Effector CD8-positive, alpha-beta T cell (primary cell): ENCODE measurements around the gene CREB3L4.

Experiments used
- DNase-seq: peaks from one replicate; lab custom pipeline; 2025; lab: John Stamatoyannopoulos, UW
- total RNA-seq, 4 experiments: gene quantifications; one replicate each; lab custom pipeline; 2026; lab: John Stamatoyannopoulos, UW

CREB3L4 gene, protein sequence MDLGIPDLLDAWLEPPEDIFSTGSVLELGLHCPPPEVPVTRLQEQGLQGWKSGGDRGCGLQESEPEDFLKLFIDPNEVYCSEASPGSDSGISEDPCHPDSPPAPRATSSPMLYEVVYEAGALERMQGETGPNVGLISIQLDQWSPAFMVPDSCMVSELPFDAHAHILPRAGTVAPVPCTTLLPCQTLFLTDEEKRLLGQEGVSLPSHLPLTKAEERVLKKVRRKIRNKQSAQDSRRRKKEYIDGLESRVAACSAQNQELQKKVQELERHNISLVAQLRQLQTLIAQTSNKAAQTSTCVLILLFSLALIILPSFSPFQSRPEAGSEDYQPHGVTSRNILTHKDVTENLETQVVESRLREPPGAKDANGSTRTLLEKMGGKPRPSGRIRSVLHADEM
- total RNA-seq = 8.3 to 11.7 (median 9.0) reads per million in 4 experiments

DNA sequence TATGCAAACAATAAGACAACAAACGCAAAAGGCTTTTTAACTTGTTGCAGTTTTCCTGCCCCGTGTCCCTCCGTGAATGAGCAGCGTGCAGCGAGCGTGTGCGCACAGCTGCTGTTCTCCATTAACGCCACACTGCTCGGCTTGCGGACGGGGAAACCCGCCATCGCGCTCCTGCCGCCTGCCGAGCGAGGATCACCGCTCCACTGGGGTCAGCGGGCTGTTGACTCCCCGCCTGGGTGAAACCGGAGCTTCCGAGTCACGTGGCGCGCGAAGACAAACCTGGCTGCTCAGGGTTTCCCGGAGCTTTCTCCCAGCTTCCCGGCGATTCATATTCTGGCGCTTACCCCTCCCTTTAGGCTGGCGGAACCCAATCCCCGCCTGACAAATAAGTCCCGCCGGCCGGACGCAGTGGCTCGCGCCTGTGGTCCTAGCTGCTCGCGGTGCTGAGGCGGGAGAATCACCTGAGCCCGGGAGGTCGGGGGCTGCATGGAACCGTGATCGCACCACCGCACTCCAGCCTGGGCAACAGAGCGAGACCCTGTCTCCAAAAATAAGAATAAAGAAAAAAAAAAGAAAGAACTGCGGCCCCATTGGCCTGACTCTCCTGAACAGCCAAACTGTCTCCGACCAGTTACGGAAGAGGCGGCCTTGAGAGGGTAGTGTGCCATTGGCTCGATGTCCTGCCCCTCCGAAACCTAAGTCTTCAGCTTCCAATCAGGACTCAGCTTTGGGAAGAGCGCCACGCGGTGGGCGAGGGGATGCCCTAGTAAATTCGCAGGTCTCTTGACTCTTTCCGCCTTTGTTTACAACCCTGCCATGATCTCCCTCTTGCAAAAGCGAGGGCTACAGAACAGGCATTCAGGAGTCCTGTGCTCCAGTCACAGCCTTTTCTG is at the start of gene CREB3L4:
Gene CREB3L4 (plus strand): TSS at position 796 of the 893 bp plus-strand sequence. CDS start 624 bp downstream, outside the sequence.
- peak; percentile 72 for DNase-seq

DNA sequence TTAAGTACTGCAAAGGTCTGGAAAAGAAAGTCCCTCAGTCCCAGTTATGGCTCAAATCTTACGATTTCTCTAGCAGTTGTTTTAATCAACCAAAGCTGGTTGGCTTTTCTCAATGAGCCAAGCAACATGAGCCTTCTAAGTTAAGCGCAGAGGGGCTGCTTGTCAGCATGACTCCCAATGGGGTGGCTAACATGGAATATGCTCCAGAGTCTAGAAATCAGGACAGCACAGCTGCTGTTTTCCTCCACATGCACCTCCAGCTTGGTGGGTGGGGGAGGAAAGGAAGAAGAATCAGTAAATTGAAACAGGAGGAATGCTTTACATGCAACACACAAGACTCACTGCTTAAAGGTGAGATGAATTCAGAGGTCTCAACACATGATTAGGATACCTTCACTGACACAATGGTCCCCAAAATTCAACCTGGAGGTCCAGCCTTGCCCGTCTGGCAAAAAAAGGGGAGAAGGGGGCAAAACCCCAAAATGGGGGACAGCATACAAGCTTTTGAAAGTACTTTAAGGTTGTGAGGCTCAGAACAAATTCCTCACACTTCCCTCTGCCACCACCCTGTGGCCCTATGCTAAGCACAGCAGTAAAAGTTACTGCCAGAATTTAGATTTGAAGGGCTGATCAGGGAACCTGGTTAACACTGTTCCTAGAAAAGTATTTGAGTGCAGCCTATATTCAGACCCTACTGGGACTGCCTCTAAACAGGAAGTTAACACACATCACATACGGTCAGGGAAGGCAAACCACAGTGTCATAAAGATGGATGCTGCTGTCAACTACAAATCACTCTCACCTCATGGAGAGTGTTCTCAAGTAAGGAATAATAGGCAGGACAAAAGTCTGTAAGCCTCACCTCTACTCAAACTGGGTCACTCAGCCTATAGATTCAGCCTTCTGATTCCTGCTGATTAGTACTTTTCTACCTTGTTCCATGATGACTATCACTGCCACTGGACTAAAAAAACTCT is 47.5 kb upstream of the CREB3L4 start:
- DNase-seq = no peak

DNA sequence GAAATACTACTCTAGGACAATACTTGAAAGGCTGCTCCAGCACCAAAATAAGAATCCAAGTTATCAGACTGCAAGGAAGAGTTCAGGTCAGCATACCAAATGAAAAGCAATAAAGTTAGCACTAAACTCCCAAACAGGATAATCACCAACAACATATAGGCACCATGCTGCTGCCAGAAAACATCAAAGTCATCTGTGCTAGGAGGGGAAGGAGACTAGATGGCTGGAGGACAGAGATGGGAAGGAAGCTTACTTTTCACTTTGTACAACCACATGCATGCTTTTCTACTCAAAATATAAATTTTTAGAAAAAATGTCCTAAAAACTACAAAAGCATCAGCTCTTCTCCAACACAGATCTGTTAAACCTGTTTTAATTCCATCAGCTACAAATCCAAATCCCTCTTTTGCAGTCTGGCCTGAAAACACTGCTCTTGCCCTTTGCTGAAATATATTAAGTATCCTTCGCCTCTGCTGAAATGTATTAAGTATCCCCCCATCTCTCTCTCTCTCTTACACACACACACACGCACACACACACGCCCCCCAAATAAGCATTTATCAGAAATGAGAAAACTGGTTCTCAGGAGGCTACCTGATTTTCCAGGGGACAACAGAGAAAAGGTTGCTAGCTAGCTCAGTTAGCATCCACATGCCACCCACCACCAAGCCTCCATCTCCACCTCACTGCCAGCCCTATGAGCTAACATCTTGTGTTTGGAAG is 46.5 kb upstream of the CREB3L4 start:
- DNase-seq = no peak

DNA sequence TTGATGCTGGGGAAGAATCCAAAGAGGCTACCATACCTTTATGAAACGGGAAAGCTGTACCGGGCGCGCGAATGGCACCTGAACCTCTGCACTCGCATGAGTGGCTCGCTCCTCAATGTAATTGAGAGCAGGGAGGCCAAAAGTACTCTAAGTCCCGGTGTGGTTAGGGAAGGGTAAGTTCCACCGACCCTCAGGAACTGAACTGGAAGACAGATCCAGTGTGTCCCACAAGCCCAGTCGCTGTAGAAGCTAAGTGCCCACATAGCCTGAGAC is 46.0 kb upstream of the CREB3L4 start:
- no peak for DNase-seq

DNA sequence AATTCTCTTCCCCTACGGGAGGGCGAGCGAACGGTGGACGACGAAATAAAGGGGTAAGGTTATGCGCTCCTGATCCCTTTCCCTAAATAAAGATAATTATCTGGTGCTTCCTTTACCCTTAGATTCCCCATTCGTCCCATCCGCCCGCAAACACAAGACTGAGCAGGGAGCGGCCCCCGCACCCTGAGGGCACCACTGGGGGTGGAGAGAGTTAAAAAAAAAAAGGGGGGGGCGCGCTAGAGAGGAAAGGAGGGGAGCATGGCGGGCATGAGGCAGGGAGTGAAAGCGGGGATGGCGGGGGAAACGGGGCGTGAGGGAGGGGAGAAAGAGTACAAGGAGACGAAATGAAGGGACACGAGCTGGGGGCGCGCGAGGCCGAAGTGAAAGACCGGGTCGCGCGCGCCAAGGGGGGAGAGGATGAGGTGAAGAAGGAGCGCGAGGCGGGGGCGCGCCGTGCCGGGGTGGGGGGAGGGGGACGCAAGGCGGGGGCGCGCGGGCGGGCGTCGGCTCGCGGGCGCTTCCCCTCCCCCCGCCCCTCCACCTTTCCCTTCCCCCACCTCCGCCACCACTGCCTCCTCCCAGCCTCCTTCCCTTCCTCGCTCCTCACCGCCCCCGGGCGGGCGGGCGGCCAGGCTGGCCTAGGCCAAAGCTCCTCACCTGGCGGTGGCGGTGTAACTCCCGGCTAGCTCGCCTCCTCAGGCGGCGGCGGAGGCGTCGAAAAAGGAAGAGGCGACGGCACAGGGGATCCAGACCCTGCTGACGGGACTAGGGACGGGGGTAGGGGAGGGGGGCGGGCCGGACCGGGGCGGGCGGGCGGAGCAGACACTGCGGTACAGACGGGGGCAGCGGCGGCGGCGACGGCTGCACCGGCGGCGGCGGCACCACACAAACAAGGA is 45.4 kb upstream of the CREB3L4 start:
- DNase-seq = peak; percentile 66

DNA sequence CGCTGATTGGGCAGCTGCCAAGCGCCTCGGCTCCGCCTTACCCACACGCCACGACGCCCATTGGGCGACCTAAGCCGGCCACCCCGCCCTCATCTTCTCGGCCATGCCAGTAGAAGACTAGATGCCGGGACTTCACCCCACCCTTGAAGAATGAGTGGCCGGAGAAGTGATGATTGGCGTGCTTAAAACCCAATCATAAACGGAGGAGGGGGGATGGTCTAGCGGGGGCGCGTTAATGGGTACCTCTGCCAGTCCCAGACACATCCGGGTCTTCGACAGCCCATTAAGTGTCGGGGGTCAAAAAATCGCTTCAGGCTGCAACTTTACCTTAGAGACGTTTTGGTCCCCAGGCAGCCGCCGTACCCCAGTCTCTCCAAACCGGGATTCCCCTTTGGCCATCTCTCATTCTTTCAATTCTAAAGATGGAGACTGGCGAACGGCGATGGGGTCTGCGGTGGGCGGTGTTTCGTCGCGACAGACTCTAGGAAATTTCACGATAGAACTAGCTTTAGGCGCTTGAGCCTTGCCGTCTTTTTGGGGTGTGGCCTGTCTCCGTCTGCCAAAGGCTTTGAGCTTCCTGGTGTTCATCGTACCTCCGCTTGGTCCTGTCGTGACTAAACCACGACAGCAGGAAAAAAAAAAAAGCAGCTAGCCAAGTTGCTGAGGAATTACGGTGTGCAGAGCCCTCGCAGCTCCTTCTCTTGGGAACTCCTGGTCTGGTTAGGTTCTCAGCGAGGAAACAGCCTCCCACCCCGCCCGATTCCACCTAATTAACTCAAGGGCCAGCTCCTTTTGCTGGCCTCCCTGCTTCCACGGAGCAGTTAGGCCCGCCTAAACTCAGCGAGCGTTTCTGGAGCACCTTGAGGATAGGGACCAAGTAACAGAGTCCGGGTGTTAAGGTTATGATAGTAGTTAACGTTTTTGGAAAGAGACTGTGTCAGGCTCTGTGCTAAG is 44.5 kb upstream of the CREB3L4 start, which contains the start of gene GATAD2B:
Gene GATAD2B (minus strand): TSS at position 1 of the 954 bp plus-strand sequence. CDS start 94,625 bp downstream, outside the sequence.
- DNase-seq = peak; percentile 98

DNA sequence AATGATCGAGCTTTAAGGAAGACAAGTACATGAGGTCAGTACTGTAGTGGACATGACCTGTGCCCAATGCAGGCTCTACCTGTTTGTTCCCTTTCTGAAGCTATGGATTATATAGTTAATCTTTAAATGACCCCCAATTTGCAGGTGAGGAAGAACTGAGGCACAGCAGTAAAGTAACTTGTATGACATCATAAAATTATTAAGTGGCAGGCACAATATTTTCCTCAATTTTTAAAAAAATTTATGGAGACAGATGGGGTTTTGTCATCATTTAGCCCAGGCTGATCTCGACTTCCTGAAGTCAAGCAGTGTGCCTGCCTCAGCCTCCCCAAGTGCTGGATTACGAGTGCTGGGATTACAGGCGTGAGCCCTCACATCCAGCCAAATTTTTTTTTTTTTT is 41.3 kb upstream of the CREB3L4 start:
- no peak for DNase-seq

DNA sequence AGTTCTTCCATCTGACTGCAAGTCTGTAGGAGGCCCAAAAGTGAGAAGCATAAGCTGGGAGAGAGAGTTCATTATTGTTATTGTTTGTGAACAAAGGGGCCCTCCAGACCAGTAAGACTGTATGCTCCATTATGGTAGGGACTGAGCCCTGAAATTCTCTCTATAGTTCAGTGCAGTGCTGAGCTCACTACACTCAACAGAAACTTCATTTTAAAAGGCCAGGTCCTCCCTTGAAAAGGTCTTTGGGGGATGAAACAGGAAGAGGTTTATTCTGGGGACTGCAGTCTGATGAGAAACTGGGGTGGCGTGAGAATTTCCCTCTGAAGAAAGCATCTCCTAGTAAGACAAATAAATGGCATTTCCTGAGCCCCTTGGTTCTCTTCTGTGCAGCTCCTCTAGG is 39.5 kb upstream of the CREB3L4 start:
- DNase-seq = no peak

DNA sequence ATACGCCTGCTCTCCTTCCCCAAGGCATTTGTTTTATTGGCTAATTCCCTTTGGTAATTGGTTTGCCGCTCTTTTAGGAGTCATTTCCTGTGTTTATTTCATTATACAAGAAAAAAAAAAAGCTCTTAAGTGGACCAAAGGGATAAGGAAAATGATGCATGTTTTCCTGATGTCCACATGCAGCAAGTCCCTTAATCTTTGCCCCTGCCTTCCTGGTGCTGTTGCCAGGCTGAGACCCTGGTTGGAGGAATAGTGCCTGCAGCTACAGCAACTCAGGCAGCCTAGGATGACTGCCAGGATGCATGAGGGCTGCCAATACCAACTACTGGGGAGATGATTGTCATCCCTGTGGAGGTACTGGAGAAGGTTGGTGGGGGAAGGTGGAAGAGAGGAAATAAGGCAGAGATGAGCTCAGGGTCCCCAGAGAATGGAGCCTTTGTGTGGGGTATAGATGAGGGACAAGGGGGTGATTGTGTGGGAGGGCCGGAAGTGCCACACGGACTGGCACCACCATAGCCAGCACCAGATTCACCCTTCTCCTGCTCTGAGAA is 38.8 kb upstream of the CREB3L4 start:
- no peak for DNase-seq

DNA sequence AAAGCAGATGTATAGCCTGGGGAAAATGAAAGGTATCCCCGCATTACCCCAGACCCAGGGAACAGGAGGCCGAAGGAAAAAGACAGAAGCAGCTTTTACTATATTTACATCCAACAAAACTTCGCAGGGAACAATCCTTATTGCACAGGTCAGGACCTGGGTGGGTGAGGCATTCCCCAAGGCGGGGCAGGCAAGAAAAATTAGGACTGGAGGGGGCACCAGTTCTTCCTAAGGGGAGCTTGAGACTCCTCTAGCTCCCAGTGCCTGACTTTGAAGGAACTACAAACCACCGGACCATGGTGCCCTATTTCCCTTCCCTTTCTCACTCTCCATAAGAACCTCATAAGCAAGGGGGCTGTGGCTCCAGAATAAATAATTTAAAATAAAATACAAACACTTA is 38.3 kb upstream of the CREB3L4 start:
- DNase-seq = no peak

DNA sequence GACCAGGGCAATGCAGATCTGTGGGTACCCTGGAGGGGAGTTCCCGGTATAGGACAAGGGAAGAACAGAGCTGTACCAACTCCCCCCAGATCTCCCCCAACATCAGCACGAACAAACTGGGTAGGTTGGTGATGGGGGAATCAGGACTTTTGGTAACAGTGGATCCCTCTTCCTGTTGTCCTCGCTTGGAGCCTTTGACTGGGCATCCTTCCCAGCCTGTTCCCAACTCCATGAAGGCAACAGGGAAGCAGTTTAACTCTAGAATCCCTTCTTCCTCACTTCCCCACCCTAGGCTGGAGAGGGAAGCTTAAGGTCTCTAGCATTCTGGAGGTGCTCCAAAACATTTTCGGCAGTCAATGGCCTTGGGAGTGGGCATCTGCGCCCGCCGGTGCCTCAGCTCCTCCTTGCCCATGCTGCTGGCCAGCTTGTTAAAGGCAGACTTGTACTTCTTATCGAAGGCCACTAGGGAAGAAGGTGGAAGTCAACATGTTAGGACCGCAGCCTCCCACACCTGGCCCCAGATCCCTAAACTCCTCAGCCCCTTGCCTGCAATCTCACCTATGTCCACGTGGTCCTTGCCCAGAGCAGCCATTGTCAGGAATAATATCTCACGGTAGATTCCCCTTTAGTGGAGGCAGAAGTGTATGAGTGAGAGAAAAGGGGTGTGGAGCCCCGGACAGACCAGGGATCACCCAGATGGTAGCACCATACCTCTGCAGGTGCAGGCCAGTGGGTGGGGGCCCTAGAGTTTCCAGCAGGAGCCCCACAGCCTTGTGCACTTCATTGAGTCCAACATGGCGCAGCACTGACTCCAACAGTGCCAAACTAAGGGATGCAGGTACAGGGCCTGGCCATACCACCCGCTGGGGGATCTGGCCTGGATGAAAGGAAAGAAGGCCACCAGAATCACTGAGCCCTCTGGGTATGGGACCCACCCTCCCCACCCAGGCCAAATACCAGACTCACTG is 37.4 kb upstream of the CREB3L4 start:
- DNase-seq = no peak

DNA sequence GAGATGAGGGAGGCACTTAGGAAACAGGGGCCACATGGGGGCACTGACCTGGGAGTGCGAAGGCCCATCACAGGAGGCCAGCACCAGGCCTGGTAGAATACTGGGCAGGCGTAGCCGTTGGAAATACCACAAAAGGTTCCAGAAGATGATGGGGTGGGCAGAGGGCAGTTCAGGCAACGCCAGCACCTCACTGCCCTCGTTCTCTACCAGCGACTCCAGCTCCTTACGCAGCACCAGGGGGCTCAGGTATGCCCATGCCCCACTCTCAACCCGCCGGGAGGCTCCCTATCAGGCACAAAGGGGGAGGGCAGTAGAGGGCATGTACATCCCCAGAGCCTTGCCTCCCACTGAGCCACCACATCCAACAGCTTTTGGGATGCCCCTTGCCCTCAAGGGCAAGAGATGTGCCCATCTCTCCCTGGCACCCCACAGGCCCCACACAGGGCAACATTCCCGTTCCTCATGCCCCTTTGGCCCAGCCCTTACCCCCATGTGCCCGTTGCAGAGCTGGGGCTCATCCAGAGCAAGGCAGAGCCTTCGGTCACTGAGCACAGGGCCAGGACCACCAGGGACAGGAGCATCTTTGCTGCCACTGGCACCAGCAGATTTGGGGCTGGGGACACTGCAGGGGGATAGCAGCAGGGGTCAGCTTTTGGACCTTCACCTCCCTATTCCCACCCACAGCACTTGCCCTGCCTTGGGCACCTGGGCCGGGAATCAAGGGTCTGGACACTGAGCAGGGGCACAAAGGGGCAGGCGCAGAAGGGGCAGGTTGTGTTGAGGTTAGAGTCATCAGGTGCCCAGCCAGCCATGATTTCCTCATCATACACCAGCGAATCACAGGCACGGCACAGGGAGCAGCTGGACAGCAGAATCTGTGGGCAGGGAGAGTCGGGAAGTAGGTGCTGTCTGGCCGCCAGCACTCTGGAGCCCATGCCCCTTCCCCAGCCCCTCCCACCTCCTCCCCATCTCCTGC is 35.3 kb upstream of the CREB3L4 start:
- no peak for DNase-seq

DNA sequence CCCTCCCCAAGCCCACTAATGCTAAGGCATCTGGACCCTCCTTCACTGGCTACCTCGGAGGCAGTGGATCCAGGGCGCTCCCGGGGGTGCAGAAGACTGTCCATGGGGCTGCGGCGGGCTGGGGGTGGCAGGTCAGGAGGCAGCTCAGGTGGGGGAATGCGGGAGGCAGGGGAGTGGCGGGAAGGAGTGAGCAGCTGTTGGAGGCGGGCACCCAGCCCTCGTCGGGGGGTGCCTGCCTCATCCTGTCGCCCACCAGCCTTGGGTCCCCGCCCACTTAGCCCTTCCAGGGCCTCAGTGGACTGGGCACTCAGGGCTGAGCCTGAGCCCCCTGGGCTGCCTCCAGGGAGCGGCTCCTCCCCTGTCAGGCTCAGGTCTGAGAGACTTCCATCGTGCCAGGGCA is 34.3 kb upstream of the CREB3L4 start:
- no peak for DNase-seq

DNA sequence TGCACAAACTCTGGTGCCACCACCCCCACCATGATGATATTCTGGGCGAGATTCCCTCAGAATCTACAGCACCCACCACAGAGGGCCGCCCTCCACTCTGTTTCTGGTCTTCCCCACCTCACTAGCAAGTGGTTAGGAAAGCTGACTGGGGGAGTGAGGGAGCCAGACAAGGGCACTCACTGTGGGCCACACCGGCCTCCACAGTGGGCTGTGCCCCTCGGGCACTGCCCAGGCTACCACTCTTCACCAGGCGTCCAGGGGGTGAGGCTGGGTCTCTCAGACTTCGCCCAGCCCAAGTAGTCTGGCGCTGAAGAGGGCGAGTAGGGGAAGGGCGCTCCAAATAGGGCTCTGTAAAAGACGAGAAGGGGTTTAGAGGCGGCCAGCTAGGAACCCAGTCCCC is 33.7 kb upstream of the CREB3L4 start:
- DNase-seq = no peak

DNA sequence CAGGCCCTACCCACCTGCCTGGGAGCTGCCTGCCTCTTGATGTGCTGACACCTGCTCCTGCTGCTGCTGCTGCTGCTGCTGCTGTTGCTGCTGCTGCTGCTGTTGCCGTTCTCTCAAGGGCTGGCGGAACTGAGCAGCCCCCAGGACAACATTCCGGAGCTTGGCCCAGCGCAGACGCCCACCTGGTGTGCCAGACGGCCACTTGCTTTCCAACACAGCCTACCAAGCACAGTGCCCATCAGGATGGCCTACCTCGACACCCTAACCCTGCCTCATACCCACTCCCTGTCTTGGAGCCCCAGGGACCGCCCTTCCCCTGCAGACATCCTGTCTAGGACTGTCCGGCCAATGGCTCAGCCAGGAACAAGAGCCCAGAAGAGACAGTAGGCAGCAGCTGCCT is 33.0 kb upstream of the CREB3L4 start:
- no peak for DNase-seq
